HepG2 (cell line): ENCODE results near the gene GMEB1. TPM values are rescaled to one million over a fixed set of nuclear protein-coding genes. Genes with fewer than 3 reads are reported as not detected.

Source experiments
- HHEX ChIP-seq: IDR thresholded peaks from 2 replicates; pipeline ENCODE4 v1.6.1; 2016; ENCODE audit warnings: control low read depth
- HMG20A ChIP-seq: IDR thresholded peaks from 2 replicates; pipeline ENCODE4 v1.6.1; 2016; ENCODE audit warnings: borderline replicate concordance
- MAFK ChIP-seq, 2 experiments: IDR thresholded peaks in 1 of 2; conservative IDR thresholded peaks in 1 of 2; 2 replicates each; pipeline ENCODE4 v1.6.1; 2011; ENCODE audit warnings: improper control_type of control experiment in 2 of 2, low read length in 2 of 2
- NR2C2 ChIP-seq: sonication (generic); formaldehyde crosslinking; IDR thresholded peaks from 2 replicates; pipeline ENCODE4 v1.4.0; 2020; ENCODE audit warnings: missing genetic modification reagents, mild to moderate bottlenecking, moderate library complexity, borderline replicate concordance
- PCBP2 ChIP-seq: fragments of 200-400 bp; formaldehyde crosslinking; optimal IDR thresholded peaks from 2 replicates; pipeline ENCODE3; 2018; ENCODE audit warnings: low read length, low read depth; ENCODE audit not compliant: poor library complexity, severe bottlenecking
- PPARG ChIP-seq: conservative IDR thresholded peaks from 2 replicates; pipeline ENCODE4 v1.6.1; 2016; ENCODE audit warnings: missing biosample characterization, missing genetic modification reagents
- SMAD3 ChIP-seq: sonication (generic); formaldehyde crosslinking; IDR thresholded peaks from 2 replicates; pipeline ENCODE4 v1.4.0; 2020; ENCODE audit warnings: missing genetic modification reagents
- SMAD9 ChIP-seq: sonication (generic); formaldehyde crosslinking; IDR thresholded peaks from 2 replicates; pipeline ENCODE4 v1.5.1; 2020; ENCODE audit warnings: mild to moderate bottlenecking, missing genetic modification reagents
- SNAI1 ChIP-seq: sonication (generic); formaldehyde crosslinking; IDR thresholded peaks from 2 replicates; pipeline ENCODE4 v1.5.0; 2020; ENCODE audit warnings: mild to moderate bottlenecking, missing genetic modification reagents, borderline replicate concordance
- STAT5B ChIP-seq: sonication (generic); formaldehyde crosslinking; IDR thresholded peaks from 2 replicates; pipeline ENCODE4 v1.4.0; 2020; ENCODE audit warnings: missing genetic modification reagents
- TAF1 ChIP-seq: sonication (generic); formaldehyde crosslinking; IDR thresholded peaks from 2 replicates; pipeline ENCODE4 v1.4.0; 2020; ENCODE audit warnings: missing genetic modification reagents
- ZNF256 ChIP-seq: sonication (generic); formaldehyde crosslinking; conservative IDR thresholded peaks from 2 replicates; pipeline ENCODE4 v1.4.0; 2020; ENCODE audit warnings: missing genetic modification reagents
- ZNF274 ChIP-seq: sonication (generic); formaldehyde crosslinking; IDR thresholded peaks from 2 replicates; pipeline ENCODE4 v1.5.1; 2020; ENCODE audit warnings: mild to moderate bottlenecking, missing genetic modification reagents
- ZNF335 ChIP-seq: sonication (generic); formaldehyde crosslinking; IDR thresholded peaks from 2 replicates; pipeline ENCODE4 v1.4.0; 2020; ENCODE audit warnings: missing genetic modification reagents
- ZNF33B ChIP-seq: sonication (generic); formaldehyde crosslinking; IDR thresholded peaks from 2 replicates; pipeline ENCODE4 v1.5.1; 2020; ENCODE audit warnings: mild to moderate bottlenecking, missing genetic modification reagents
- ZNF34 ChIP-seq: sonication (generic); formaldehyde crosslinking; IDR thresholded peaks from 2 replicates; pipeline ENCODE4 v1.4.0; 2020; ENCODE audit warnings: mild to moderate bottlenecking, missing genetic modification reagents, borderline replicate concordance
- ZNF543 ChIP-seq: sonication (generic); formaldehyde crosslinking; IDR thresholded peaks from 2 replicates; pipeline ENCODE4 v1.4.0; 2020; ENCODE audit warnings: mild to moderate bottlenecking, missing genetic modification reagents
- ZNF563 ChIP-seq: sonication (generic); formaldehyde crosslinking; IDR thresholded peaks from 2 replicates; pipeline ENCODE4 v1.8.0; 2022; ENCODE audit warnings: mild to moderate bottlenecking, moderate library complexity, missing genetic modification reagents
- polyA plus RNA-seq, 8 experiments: library from polyadenylated mRNA; depleted of rRNA in 3 of 8; stranded (reverse) in 7 of 8; unstranded in 1 of 8; fragments of >200 nt; fragmentation: Illumina TruSeq in 4 of 8; extraction: Trizol in 4 of 8; gene quantifications; 2 replicates each; pipeline versions ENCODE4 v1.2.1 to v1.2.3, GENCODE V29; 2011 to 2016; ENCODE audit warnings: low read depth in 4 of 8, missing spikeins in 1 of 8, mixed read lengths in 1 of 8; ENCODE audit not compliant: insufficient read depth in 1 of 8
- total RNA-seq, 5 experiments: library from RNA; depleted of rRNA; stranded (reverse); fragments of >200 nt; fragmentation: Illumina TruSeq; extraction: Trizol; gene quantifications; 2 replicates each; pipeline ENCODE4 v1.2.3, GENCODE V29; 2016; ENCODE audit warnings: low read depth in 1 of 5
- TF ChIP-seq, protein P1 (sequence below): IDR thresholded peaks from 2 replicates; pipeline ENCODE4 v1.6.1; 2016; ENCODE audit warnings: missing biosample characterization, missing genetic modification reagents, low read depth
- TF ChIP-seq, protein P2 (sequence below): sonication (generic); formaldehyde crosslinking; IDR thresholded peaks from 2 replicates; pipeline ENCODE4 v1.9.0; 2021; ENCODE audit warnings: missing genetic modification reagents, borderline replicate concordance

GMEB1 gene
- total and polyA plus RNA-seq, 2 of the 13 experiments (the other 11 are each of a cell fraction or from before 2014, with no cell fraction given), result 3.0 to 6.0 TPM

GRCh38 chr1:28648008-28648473 is 20.5 kb upstream of the GMEB1 start (continued):
- TF ChIP-seq, protein P1, sequence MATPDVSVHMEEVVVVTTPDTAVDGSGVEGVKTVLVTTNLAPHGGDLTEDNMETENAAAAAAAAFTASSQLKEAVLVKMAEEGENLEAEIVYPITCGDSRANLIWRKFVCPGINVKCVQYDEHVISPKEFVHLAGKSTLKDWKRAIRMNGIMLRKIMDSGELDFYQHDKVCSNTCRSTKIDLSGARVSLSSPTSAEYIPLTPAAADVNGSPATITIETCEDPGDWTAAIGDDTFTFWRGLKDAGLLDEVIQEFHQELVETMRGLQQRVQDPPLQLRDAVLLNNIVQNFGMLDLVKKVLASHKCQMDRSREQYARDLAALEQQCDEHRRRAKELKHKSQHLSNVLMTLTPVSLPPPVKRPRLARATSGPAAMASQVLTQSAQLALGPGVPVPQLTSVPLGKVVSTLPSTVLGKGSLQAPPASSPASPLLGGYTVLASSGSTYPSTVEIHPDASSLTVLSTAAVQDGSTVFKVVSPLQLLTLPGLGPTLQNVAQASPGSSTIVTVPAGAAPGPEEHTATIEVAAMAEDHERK (CRISPR knock-in tag), result no peak
- TF ChIP-seq ZNF33B (no peak), STAT5B (CRISPR knock-in tag) (no peak), MAFK (conservative IDR thresholded peaks at IDR 0.05 in 1 of 2, IDR thresholded peaks at IDR 0.05 in 1 of 2; ENCODE audit: low read length in 2 of 2) (no peak), SNAI1 (CRISPR knock-in tag) (no peak), SMAD9 (CRISPR knock-in tag) (no peak), HMG20A (CRISPR knock-in tag) (no peak; the same call in 1 of the 2 replicates), ZNF274 (CRISPR knock-in tag) (no peak), HHEX (CRISPR knock-in tag) (no peak), ZNF34 (CRISPR knock-in tag) (no peak), NR2C2 (CRISPR knock-in tag) (peak; percentile 70; the same call in 1 of the 2 replicates), ZNF256 (no peak), TAF1 (CRISPR knock-in tag) (peak; percentile 75; the same call in 1 of the 2 replicates), SMAD3 (CRISPR knock-in tag) (no peak), ZNF543 (0 out of 2 replicates have a peak, but pooled peaks have one; percentile 7), PCBP2 (no peak), PPARG (no peak), ZNF335 (CRISPR knock-in tag) (peak; percentile 51), ZNF563 (CRISPR knock-in tag) (peak; percentile 23; the same call in 1 of the 2 replicates)
- TF ChIP-seq, protein P2, sequence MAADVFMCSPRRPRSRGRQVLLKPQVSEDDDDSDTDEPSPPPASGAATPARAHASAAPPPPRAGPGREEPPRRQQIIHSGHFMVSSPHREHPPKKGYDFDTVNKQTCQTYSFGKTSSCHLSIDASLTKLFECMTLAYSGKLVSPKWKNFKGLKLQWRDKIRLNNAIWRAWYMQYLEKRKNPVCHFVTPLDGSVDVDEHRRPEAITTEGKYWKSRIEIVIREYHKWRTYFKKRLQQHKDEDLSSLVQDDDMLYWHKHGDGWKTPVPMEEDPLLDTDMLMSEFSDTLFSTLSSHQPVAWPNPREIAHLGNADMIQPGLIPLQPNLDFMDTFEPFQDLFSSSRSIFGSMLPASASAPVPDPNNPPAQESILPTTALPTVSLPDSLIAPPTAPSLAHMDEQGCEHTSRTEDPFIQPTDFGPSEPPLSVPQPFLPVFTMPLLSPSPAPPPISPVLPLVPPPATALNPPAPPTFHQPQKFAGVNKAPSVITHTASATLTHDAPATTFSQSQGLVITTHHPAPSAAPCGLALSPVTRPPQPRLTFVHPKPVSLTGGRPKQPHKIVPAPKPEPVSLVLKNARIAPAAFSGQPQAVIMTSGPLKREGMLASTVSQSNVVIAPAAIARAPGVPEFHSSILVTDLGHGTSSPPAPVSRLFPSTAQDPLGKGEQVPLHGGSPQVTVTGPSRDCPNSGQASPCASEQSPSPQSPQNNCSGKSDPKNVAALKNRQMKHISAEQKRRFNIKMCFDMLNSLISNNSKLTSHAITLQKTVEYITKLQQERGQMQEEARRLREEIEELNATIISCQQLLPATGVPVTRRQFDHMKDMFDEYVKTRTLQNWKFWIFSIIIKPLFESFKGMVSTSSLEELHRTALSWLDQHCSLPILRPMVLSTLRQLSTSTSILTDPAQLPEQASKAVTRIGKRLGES, result no peak
- TF ChIP-seq, all 625 proteins: peak for 63
